HG03196 (cell line): ENCODE results near the gene KRTAP5-10.
"Not testable (repeated sequence)": the region's sequence is repeated elsewhere in the genome, so short reads cannot be mapped to it uniquely, and the experiment has no call there.

ENCODE experiments used
- ATAC-seq: cut with Tn5 transposase; IDR thresholded peaks from one replicate; pipeline ENCODE4 v1.9.1; 2021; ENCODE audit not compliant: unreplicated experiment

Gene KRTAP5-10

GRCh38 chr11:71565263-71565662, at the start of gene KRTAP5-10:
TSS of gene KRTAP5-10 (plus strand) at chr11:71565563. CDS start at chr11:71565588, 25 bp downstream.
- ATAC-seq: no peak

GRCh38 chr11:71518506-71519471, 46.6 kb upstream of the KRTAP5-10 start:
- no peak for ATAC-seq

GRCh38 chr11:71519546-71519945, 45.8 kb upstream of the KRTAP5-10 start:
- ATAC-seq: no peak

GRCh38 chr11:71525188-71525937, 40.0 kb upstream of the KRTAP5-10 start:
- no peak for ATAC-seq

DNA sequence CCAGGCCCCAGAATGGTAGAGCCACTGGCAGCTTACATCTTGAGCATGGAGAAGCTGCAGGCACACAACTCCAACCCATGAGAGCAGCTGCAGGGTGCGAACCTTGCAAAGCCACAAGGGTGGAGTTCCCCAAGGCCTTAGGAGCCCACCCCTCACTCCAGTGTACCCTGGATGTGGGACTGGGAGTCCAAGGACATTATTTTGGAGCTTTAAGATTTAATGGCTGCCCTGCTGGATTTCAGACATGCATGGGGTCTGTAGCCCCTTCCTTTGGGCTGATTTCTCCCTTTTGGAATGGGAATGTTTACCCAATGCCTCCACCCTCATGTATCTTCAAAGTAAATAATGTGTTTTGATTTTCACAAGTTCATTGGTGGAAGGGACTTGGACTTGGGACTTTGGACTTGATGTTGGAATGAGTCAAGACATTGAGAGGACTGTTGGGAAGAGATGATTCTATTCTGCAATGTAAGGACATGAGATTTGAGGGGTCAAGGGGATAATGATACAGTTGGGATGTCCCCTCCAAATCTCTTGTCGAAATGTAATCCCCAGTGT, 39.3 kb upstream of the KRTAP5-10 start:
- ATAC-seq: no peak

DNA sequence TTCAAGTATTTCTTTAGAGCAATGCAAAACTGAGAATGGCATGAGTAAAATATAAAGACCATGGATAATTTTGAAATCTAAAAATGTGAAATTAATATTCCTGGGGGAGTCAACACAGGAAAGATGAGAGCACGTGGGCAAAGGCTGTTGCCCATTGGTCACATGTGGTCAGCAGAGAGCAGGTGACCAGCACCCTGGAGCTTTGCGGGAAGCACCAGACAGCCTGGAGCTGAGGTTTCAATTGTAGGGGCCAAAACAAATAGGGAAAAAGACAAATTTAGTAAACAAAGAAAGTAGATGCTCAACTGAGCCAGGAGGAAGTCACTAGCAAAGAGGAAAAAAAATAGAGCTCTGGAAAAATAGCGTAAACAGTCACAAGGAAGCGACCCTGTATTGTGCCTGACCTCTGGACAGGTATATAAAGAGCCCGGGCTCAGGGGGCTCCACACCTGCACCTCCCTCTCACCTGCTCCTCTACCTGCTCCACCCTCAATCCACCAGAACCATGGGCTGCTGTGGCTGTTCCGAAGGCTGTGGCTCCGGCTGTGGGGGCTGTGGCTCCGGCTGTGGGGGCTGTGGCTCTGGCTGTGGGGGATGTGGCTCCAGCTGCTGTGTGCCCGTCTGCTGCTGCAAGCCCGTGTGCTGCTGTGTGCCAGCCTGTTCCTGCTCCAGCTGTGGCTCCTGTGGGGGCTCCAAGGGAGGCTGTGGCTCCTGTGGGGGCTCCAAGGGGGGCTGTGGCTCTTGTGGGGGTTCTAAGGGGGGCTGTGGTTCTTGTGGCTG, 38.4 kb upstream of the KRTAP5-10 start, which contains the start of gene KRTAP5-7:
Gene KRTAP5-7 (plus strand): TSS at position 472 of the 780 bp plus-strand sequence. CDS start 34 bp downstream, at position 506.
- ATAC-seq: not testable (repeated sequence)

DNA sequence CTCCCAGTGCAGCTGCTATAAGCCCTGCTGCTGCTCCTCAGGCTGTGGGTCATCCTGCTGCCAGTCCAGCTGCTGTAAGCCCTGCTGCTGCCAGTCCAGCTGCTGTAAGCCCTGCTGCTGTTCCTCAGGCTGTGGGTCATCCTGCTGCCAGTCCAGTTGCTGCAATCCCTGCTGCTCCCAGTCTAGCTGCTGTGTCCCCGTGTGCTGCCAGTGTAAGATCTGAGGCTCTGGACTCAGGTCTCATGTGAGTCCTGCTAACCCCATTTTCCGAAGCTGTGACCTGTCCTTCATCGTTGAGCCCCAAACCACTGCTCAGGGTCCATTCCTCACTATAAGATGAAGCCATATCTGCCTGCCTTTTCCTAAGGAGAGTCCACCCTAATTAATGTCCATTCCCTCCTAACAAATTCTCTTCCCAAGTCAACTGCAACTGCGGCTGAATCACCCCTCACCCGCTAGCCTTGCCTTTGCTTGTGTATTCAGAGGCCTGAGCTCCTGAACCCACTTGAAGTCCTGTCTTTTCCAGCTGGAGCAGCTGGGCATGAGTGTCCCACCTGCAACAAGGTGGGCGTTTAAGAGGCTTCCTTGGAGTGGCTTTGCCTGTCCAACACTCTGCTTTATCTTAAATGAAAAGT, 37.7 kb upstream of the KRTAP5-10 start:
- no peak for ATAC-seq

- ATAC-seq: no peak
These were observed 34.8 kb upstream of the KRTAP5-10 start for GRCh38 chr11:71530602-71531001.

DNA sequence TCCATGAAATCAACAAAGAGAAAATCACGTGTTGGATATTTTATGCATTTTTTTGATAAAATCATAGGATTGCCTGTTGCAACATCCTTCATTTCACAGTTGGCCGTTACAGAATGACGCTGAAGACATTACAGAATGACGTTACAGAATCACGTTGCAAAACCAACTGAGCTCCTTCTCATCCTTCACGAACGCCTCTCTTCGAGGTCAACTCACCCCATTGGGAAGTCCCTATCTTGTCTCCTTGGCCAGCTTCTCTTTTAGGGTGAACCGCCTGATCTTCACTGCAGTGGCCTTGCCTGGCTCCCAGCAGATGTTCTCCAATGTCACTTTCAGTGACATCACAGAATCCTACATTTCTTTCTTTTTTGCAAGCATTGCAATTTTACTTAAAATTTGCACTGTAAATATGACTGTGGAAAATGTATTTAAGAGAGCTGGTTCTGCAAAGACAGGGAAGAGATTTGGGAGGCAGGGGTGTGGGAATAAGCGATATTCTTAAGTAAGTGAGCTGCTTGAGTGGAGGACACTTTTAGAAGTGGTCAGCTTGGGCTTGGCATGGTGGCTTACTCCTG, 33.2 kb upstream of the KRTAP5-10 start:
- ATAC-seq: no peak

DNA sequence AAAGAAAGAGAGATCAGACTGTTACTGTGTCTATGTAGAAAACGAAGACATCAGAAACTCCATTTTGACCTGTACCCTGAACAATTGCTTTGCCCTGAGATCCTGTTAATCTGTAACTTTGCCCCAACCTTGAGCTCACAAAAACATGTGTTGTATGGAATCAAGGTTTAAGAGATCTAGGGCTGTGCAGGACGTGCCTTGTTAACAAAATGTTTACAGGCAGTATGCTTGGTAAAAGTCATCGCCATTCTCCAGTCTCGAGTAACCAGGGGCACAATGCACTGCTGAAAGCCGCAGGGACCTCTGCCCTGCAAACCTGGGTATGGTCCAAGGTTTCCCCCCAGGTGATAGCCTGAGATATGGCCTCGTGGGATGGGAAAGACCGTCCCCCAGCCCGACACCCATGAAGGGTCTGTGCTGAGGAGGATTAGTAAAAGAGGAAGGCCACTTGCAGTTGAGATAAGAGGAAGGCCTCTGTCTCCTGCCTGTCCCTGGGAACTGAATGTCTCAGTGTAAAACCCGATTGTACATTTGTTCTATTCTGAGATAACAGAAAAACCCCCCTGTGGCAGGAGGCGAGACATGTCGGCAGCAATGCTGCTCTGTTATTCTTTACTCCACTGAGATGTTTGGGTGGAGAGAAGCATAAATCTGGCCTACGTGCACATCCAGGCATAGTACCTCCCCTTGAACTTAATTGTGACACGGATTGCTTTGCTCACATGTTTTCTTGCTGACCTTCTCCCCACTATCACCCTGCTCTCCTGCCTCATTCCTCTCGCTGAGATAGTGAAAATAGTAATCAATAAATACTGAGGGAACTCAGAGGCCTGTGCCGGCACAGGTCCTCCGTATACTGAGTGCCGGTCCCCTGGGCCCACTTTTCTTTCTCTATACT, 30.4 kb upstream of the KRTAP5-10 start:
- not testable (repeated sequence) for ATAC-seq

DNA sequence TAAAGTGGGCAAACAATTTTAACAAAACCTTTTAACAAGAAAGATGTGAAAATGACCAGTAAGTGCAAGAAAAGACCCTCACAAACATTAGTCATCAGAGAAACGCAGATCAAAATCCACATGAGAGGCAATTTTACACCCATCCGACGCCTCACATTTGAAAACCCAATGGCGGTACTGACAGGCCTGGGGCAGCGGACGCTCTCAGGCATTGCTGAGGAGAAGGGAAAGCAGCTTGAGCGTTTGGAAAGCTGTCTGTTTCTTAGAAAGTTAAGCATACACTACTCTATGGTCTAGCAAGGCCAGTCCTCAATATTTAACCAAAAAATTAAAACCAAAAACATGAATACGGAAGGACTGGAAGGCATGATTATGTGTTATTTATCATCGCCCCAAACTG, 29.5 kb upstream of the KRTAP5-10 start:
- ATAC-seq: no peak

GRCh38 chr11:71537537-71537936, 27.8 kb upstream of the KRTAP5-10 start:
- ATAC-seq: no peak

DNA sequence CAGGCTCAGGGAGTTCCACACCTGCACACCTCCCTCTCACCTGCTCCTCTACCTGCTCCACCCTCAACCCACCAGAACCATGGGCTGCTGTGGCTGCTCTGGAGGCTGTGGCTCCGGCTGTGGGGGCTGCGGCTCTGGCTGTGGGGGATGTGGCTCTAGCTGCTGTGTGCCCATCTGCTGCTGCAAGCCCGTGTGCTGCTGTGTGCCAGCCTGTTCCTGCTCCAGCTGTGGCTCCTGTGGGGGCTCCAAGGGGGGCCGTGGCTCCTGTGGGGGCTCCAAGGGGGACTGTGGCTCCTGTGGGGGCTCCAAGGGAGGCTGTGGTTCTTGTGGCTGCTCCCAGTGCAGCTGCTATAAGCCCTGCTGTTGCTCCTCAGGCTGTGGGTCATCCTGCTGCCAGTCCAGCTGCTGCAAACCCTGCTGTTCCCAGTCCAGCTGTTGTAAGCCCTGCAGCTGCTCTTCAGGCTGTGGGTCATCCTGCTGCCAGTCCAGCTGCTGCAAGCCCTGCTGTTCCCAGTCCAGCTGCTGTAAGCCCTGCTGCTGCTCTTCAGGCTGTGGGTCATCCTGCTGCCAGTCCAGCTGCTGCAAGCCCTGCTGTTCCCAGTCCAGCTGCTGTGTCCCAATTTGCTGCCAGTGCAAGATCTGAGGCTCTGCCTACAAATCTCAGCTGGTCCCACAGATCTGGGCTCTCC, 27.2 kb upstream of the KRTAP5-10 start, which contains the start of gene KRTAP5-8:
Gene KRTAP5-8 (plus strand): TSS at position 49 of the 689 bp plus-strand sequence. CDS start 31 bp downstream, at position 80.
- not testable (repeated sequence) for ATAC-seq

GRCh38 chr11:71538666-71538990, 26.7 kb upstream of the KRTAP5-10 start:
- ATAC-seq: no peak

DNA sequence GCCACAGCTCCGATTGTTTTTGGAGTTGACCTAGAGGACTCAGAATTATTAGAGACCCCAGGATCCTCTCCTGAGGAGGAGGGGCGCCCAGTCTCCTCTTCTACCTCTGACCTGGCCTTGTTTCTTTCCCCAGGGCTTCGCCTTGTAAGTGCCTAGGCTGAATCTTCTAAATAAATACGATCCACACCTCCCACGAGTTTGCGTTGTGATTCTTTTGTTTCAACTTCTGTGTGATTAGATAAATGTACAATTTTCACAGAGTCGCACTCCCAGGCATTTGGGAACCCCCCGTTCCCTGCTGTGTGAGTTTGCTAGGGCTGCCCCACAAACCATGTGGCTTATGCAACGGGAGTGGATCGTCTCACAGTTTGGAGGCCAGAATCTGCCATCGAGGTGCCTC, 26.3 kb upstream of the KRTAP5-10 start:
- no peak for ATAC-seq

- ATAC-seq: not testable (repeated sequence)
These were observed 25.4 kb upstream of the KRTAP5-10 start for GRCh38 chr11:71539971-71540370.

DNA sequence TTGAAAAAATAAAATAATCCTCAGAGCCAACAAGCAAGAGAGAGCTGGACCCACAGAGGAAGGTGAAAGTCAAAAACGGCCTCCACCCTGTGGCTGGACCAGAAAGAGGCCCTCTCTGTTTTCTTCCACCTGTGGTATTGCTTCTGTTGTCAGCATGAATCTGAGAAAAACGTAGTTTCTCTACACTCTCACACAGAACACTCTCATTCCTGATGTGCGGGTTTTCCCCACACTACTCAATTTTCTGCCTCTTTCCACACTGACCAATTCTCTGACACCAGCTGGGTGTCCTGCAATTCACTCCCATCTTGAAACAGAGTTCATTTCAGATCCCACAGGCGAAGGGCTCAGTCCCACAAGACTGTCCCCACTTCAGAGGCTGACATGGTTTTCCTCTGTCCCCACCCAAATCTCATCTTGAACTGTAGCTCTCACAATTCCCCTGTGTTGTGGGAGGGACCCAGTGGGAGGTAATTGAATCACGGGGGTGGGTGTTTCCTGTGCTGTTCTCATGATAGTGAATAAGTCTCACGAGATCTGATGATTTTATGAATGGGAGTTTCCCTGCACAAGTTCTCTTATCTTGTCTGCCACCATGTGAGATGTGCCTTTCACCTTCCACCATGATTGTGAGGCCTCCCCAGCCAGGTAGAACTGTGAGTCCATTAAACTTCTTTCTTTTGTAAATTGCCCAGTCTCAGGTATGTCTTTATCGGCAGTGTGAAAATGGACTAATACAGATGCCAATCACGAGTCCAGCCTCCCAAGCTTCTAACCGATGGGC, 24.6 kb upstream of the KRTAP5-10 start:
- not testable (repeated sequence) for ATAC-seq
